NCI-H1105 (cell line): ENCODE data around the gene ABI2.
A peak's percentile ranks its signal among the peaks of the same experiment; 100 is the strongest.

Experiments
- DNase-seq: peaks from one replicate; lab custom pipeline; 2025; lab: John Stamatoyannopoulos, UW

The ABI2 gene

GRCh38 chr2:203431391-203432185 lies 103.4 kb downstream of the ABI2 start:
- no peak for DNase-seq

GRCh38 chr2:203432811-203433210 lies 104.6 kb downstream of the ABI2 start:
- DNase-seq: no peak

- no peak for DNase-seq
Observed at GRCh38 chr2:203436496-203436895, 108.3 kb downstream of the ABI2 start.

- no peak for DNase-seq
Observed at GRCh38 chr2:203437511-203437910, 109.3 kb downstream of the ABI2 start.

- DNase-seq: no peak
Observed at GRCh38 chr2:203438528-203438927, 110.3 kb downstream of the ABI2 start.

- no peak for DNase-seq
Observed at GRCh38 chr2:203440671-203441070, 112.5 kb downstream of the ABI2 start.

GRCh38 chr2:203441463-203441862 lies 113.3 kb downstream of the ABI2 start:
- no peak for DNase-seq

GRCh38 chr2:203442463-203442862 lies 114.3 kb downstream of the ABI2 start:
- no peak for DNase-seq

- no peak for DNase-seq
Observed at GRCh38 chr2:203444738-203445137, 116.5 kb downstream of the ABI2 start.

- DNase-seq: no peak
Observed at GRCh38 chr2:203446071-203446481, 117.9 kb downstream of the ABI2 start.

GRCh38 chr2:203446780-203447179 lies 118.6 kb downstream of the ABI2 start:
- no peak for DNase-seq

- no peak for DNase-seq
Observed at GRCh38 chr2:203450561-203450960, 122.4 kb downstream of the ABI2 start.

GRCh38 chr2:203451011-203451410 lies 122.8 kb downstream of the ABI2 start:
- DNase-seq: no peak

GRCh38 chr2:203451689-203452088 lies 123.5 kb downstream of the ABI2 start:
- no peak for DNase-seq

GRCh38 chr2:203453858-203454451 lies 125.8 kb downstream of the ABI2 start:
- peak; percentile 26 for DNase-seq

- DNase-seq: no peak
Observed at GRCh38 chr2:203455209-203455608, 127.0 kb downstream of the ABI2 start.

GRCh38 chr2:203461746-203462145 lies 133.6 kb downstream of the ABI2 start:
- DNase-seq: no peak

GRCh38 chr2:203462308-203462707 lies 134.1 kb downstream of the ABI2 start:
- DNase-seq: no peak

GRCh38 chr2:203463266-203463678 lies 135.1 kb downstream of the ABI2 start:
- DNase-seq: no peak

GRCh38 chr2:203469546-203469945 lies 141.4 kb downstream of the ABI2 start:
- DNase-seq: no peak

GRCh38 chr2:203470371-203470770 lies 142.2 kb downstream of the ABI2 start:
- DNase-seq: no peak

- DNase-seq: no peak
Observed at GRCh38 chr2:203471323-203471722, 143.1 kb downstream of the ABI2 start.

GRCh38 chr2:203476881-203477280 lies 148.7 kb downstream of the ABI2 start:
- no peak for DNase-seq

- no peak for DNase-seq
Observed at GRCh38 chr2:203480623-203481022, 152.4 kb downstream of the ABI2 start.
